Progenitor cell of endocrine pancreas (in vitro differentiated cells): Measurements from ENCODE around the gene CNGA2. TPM values are rescaled to one million over a fixed set of nuclear protein-coding genes. Genes with fewer than 3 reads are reported as not detected.

Source experiments
- DNase-seq: peaks from one replicate; pipeline ENCODE4 v3.0.0; 2021; ENCODE audit warnings: low spot score; ENCODE audit not compliant: unreplicated experiment
- H3K27ac Mint-ChIP-seq: 2 replicates; pipeline ENCODE4 v1.8.0; 2021; ENCODE audit warnings: mild to moderate bottlenecking, moderate library complexity, mixed read lengths
- H3K27me3 Mint-ChIP-seq: 2 replicates; pipeline ENCODE4 v1.8.0; 2021; ENCODE audit warnings: mixed read lengths
- H3K36me3 Mint-ChIP-seq: 2 replicates; pipeline ENCODE4 v1.8.0; 2022; ENCODE audit warnings: mixed read lengths; ENCODE audit not compliant: insufficient read depth
- H3K4me1 Mint-ChIP-seq: 2 replicates; pipeline ENCODE4 v1.8.0; 2021; ENCODE audit warnings: low read depth, mixed read lengths
- H3K4me3 Mint-ChIP-seq: 2 replicates; pipeline ENCODE4 v1.8.0; 2021; ENCODE audit warnings: low read depth, mild to moderate bottlenecking, moderate library complexity, mixed read lengths
- H3K9me3 Mint-ChIP-seq: 2 replicates; pipeline ENCODE4 v1.8.0; 2021; ENCODE audit warnings: low read depth, mixed read lengths
- total RNA-seq: library from RNA; stranded (reverse); gene quantifications from 2 replicates; pipeline ENCODE4 v1.2.1, GENCODE V29; 2021
- TF ChIP-seq, protein P1 (sequence below): fragments of 200-600 bp; sonication (generic); IDR thresholded peaks from one replicate; pipeline ENCODE4 v1.5.0; 2021; ENCODE audit warnings: antibody characterized with exemption, mild to moderate bottlenecking; ENCODE audit not compliant: unreplicated experiment

The CNGA2 gene
- total RNA-seq, 1 donor from 2014 or later: not detected

- Mint-ChIP-seq H3K36me3 (no peaks in the 10 kb centered on the region), H3K27ac (no peak overlapping the region), H3K27me3 (peaks cover 7% of the 10 kb centered on the region), H3K4me1 (no peaks in the 10 kb centered on the region), H3K4me3 (no peak overlapping the region), H3K9me3 (peaks cover 3% of the 10 kb centered on the region)
- TF ChIP-seq, protein P1, sequence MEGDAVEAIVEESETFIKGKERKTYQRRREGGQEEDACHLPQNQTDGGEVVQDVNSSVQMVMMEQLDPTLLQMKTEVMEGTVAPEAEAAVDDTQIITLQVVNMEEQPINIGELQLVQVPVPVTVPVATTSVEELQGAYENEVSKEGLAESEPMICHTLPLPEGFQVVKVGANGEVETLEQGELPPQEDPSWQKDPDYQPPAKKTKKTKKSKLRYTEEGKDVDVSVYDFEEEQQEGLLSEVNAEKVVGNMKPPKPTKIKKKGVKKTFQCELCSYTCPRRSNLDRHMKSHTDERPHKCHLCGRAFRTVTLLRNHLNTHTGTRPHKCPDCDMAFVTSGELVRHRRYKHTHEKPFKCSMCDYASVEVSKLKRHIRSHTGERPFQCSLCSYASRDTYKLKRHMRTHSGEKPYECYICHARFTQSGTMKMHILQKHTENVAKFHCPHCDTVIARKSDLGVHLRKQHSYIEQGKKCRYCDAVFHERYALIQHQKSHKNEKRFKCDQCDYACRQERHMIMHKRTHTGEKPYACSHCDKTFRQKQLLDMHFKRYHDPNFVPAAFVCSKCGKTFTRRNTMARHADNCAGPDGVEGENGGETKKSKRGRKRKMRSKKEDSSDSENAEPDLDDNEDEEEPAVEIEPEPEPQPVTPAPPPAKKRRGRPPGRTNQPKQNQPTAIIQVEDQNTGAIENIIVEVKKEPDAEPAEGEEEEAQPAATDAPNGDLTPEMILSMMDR: no peak
- DNase-seq: no peak
These were observed 23.4 kb upstream of the CNGA2 start for GRCh38 chrX:151711154-151711553.

DNA sequence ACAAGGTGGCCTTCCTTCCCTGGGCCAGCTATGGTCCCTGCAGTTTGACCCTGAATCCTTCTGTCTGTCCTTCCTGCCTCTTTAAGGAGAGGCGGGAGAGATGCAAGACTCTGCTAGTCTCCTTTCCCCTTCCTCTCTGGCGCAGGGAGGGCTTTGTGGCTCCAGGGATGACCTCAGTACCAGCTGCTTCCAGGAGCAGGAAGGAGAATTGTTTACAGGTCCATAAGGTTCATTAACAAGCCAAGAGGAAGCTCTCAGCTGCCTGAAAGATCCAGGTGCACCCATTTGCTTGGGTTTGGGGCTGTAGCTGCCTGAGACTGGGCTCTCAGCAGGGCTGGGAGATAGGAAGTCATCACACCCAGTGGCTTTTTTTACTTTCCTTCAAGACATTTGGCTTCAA, 22.8 kb upstream of the CNGA2 start:
- TF ChIP-seq, protein P1: no peak
- H3K27ac Mint-ChIP-seq: no peak overlapping the region
- H3K4me1 Mint-ChIP-seq: no peaks in the 10 kb centered on the region
- no peak for DNase-seq
- no peaks in the 10 kb centered on the region for H3K36me3 Mint-ChIP-seq
- peaks cover 11% of the 10 kb centered on the region for H3K27me3 Mint-ChIP-seq
- H3K9me3 Mint-ChIP-seq: peaks cover 7% of the 10 kb centered on the region
- H3K4me3 Mint-ChIP-seq: no peak overlapping the region

DNA sequence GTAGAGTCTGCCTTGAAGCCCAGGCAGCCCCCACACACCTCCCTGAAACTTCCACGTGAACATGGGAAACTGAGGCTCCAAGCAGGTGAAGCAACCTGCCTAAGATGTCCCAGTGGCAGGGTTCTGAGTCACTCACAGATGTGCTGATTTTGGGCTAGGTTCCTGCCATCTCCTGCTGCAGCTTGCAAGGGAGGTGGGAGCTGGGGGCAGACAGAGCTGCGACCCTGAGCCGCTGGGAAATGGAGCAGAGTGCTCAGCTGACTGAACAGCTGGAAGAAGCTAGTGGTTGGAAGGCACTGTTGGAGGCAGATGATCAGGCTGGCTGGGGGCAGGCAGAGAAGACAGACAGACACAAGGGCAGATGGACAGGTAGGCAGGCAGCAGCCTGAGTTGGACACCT, 22.3 kb upstream of the CNGA2 start:
- H3K9me3 Mint-ChIP-seq: peaks cover 6% of the 10 kb centered on the region
- no peaks in the 10 kb centered on the region for H3K4me1 Mint-ChIP-seq
- no peak overlapping the region for H3K27ac Mint-ChIP-seq

DNA sequence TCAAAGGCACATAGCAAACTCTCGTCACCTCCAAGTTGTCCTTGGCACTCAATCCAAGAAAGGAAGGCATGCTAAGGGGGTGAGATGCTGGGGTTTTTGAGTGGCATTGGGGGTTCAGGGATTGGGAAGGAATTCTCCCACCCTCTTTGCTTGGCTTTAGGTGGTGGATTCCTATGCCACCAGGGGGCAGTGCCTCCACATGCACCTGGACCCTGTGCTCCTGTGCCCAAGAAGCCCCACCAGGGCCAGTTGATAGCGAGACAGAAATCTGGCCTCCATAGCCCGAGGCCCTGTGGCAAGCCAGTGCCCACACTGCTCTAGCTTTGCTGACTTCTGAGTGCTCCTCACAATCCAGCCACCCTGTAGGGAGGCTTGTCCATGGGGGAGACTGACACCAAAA, 20.7 kb upstream of the CNGA2 start:
- peaks cover 5% of the 10 kb centered on the region for H3K9me3 Mint-ChIP-seq
- no peaks in the 10 kb centered on the region for H3K4me1 Mint-ChIP-seq
- H3K4me3 Mint-ChIP-seq: no peak overlapping the region

More for the DNA sequence above, 22.3 kb upstream of the CNGA2 start:
- Mint-ChIP-seq H3K4me3 (no peak overlapping the region), H3K36me3 (no peaks in the 10 kb centered on the region), H3K27me3 (peaks cover 11% of the 10 kb centered on the region)
- no peak for DNase-seq
- TF ChIP-seq, protein P1: no peak

DNA sequence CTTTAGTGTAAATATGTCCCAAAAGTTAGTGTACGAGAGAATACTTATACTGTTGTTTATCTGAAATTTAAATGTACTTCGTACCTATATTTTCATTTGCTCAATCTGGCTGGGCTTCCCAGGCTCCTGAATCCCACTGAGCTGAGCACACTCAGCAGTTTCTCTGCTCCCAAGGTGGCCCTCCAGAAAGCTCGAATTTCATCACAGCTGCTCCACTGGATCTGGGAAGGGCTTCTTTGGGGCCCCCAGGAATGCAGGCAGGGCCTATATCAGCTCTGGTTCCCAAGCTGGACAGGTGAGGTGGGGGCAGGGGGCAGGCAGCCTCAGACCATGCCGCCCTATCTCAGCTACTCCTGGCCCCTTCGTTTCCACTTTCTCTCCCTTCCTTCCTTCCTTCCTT, 20.2 kb upstream of the CNGA2 start:
- Mint-ChIP-seq H3K4me3 (no peak overlapping the region), H3K4me1 (no peaks in the 10 kb centered on the region), H3K9me3 (peaks cover 5% of the 10 kb centered on the region), H3K36me3 (no peaks in the 10 kb centered on the region), H3K27ac (no peak overlapping the region), H3K27me3 (peaks cover 11% of the 10 kb centered on the region)
- TF ChIP-seq, protein P1: no peak
- DNase-seq: no peak

More for the DNA sequence above, 20.7 kb upstream of the CNGA2 start:
- Mint-ChIP-seq H3K36me3 (no peaks in the 10 kb centered on the region), H3K27me3 (peaks cover 11% of the 10 kb centered on the region), H3K27ac (no peak overlapping the region)
- TF ChIP-seq, protein P1: peak; percentile 47
- no peak for DNase-seq
